Measurements from ENCODE around the gene TSPO. TPM values are rescaled to one million over a fixed set of nuclear protein-coding genes. Genes with fewer than 3 reads are reported as not detected.
A peak's percentile ranks its signal among the peaks of the same experiment; 100 is the strongest.

The TSPO gene
- total and polyA plus RNA-seq, 2 of the 13 experiments (the other 11 are each of a cell fraction or from before 2014, with no cell fraction given), result 0.46 to 1.4 TPM

- TF ChIP-seq YY1 (IDR thresholded peaks at IDR 0.05; ENCODE audit: insufficient read depth, insufficient replicate concordance, low read depth, low read length) (peak; percentile 61), PAX8 (CRISPR knock-in tag; IDR thresholded peaks at IDR 0.05; ENCODE audit: borderline replicate concordance) (no peak), AFF4 (CRISPR knock-in tag; IDR thresholded peaks at IDR 0.05) (no peak), ZNF558 (CRISPR knock-in tag; IDR thresholded peaks at IDR 0.05; ENCODE audit: borderline replicate concordance) (no peak), ZFP82 (CRISPR knock-in tag; IDR thresholded peaks at IDR 0.05; ENCODE audit: borderline replicate concordance) (0 out of 2 replicates have a peak, but pooled peaks have one; percentile 48), ZNF235 (CRISPR knock-in tag; IDR thresholded peaks at IDR 0.05; ENCODE audit: borderline replicate concordance) (0 out of 2 replicates have a peak, but pooled peaks have one; percentile 32), ZBTB4 (CRISPR knock-in tag; IDR thresholded peaks at IDR 0.05; ENCODE audit: borderline replicate concordance) (peak; percentile 72; the same call in 1 of the 2 replicates), PHF8 (CRISPR knock-in tag; IDR thresholded peaks at IDR 0.05) (peak; percentile 23; the same call in 1 of the 2 replicates), EED (CRISPR knock-in tag; IDR thresholded peaks at IDR 0.05) (peak; percentile 75), ZNF788 (CRISPR knock-in tag; IDR thresholded peaks at IDR 0.05; ENCODE audit: borderline replicate concordance) (peak; percentile 67), U2AF2 (IDR thresholded peaks at IDR 0.05; ENCODE audit: low read depth, low read length) (no peak)
- TF ChIP-seq, protein P1, sequence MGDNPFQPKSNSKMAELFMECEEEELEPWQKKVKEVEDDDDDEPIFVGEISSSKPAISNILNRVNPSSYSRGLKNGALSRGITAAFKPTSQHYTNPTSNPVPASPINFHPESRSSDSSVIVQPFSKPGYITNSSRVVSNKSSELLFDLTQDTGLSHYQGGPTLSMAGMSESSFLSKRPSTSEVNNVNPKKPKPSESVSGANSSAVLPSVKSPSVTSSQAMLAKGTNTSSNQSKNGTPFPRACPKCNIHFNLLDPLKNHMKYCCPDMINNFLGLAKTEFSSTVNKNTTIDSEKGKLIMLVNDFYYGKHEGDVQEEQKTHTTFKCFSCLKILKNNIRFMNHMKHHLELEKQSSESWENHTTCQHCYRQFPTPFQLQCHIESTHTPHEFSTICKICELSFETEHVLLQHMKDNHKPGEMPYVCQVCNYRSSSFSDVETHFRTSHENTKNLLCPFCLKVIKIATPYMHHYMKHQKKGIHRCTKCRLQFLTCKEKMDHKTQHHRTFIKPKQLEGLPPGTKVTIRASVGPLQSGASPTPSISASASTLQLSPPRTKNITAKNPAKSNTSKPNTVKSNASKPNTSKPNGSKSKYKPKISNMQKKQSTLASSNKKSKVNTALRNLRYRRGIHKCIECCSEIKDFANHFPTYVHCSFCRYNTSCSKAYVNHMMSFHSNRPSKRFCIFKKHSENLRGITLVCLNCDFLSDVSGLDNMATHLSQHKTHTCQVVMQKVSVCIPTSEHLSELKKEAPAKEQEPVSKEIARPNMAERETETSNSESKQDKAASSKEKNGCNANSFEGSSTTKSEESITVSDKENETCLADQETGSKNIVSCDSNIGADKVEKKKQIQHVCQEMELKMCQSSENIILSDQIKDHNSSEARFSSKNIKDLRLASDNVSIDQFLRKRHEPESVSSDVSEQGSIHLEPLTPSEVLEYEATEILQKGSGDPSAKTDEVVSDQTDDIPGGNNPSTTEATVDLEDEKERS (CRISPR knock-in tag; IDR thresholded peaks at IDR 0.05), result no peak
- TF ChIP-seq, protein P2, sequence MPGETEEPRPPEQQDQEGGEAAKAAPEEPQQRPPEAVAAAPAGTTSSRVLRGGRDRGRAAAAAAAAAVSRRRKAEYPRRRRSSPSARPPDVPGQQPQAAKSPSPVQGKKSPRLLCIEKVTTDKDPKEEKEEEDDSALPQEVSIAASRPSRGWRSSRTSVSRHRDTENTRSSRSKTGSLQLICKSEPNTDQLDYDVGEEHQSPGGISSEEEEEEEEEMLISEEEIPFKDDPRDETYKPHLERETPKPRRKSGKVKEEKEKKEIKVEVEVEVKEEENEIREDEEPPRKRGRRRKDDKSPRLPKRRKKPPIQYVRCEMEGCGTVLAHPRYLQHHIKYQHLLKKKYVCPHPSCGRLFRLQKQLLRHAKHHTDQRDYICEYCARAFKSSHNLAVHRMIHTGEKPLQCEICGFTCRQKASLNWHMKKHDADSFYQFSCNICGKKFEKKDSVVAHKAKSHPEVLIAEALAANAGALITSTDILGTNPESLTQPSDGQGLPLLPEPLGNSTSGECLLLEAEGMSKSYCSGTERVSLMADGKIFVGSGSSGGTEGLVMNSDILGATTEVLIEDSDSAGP (CRISPR knock-in tag; IDR thresholded peaks at IDR 0.05; ENCODE audit: borderline replicate concordance), result peak; percentile 61; the same call in 1 of the 2 replicates
These were observed 40.3 kb upstream of the TSPO start (continued) for GRCh38 chr22:43110927-43111623.

Measured in HepG2 (cell line).